Measurements from ENCODE around the gene GPSM3.
A peak's percentile ranks its signal among the peaks of the same experiment; 100 is the strongest.

GPSM3 gene

GRCh38 chr6:32166411-32167061 is 25.9 kb downstream of the GPSM3 start:
- Histone ChIP-seq H3K9me3 (ENCODE audit: control insufficient read depth, low read length) (no peaks in the 10 kb centered on the region), H3K4me3 (ENCODE audit: insufficient read depth, low read depth, low read length, poor library complexity, severe bottlenecking) (no peak overlapping the region), H3K36me3 (ENCODE audit: control insufficient read depth, insufficient read depth, low read length) (peaks cover 23% of the 10 kb centered on the region), H3K27ac (ENCODE audit: insufficient read depth, low read length, poor library complexity, severe bottlenecking) (no peak overlapping the region), H3K4me1 (ENCODE audit: control insufficient read depth, insufficient read depth, low read length, poor library complexity, severe bottlenecking) (peaks cover 3% of the 10 kb centered on the region), H3K27me3 (replicated peaks; ENCODE audit: control insufficient read depth, insufficient read depth, low read length, poor library complexity, severe bottlenecking) (no peaks in the 10 kb centered on the region)
- DNase-seq = no peak

- H3K27ac ChIP-seq (ENCODE audit: insufficient read depth, low read length, poor library complexity, severe bottlenecking) = no peak within 1 kb of the TSS
- DNase-seq = no peak
- H3K4me1 ChIP-seq (ENCODE audit: control insufficient read depth, insufficient read depth, low read length, poor library complexity, severe bottlenecking) = no peaks in the 10 kb centered on the region
- H3K27me3 ChIP-seq (replicated peaks; ENCODE audit: control insufficient read depth, insufficient read depth, low read length, poor library complexity, severe bottlenecking) = no peaks in the 10 kb centered on the region
- peaks cover 10% of the 10 kb centered on the region for H3K36me3 ChIP-seq (ENCODE audit: control insufficient read depth, insufficient read depth, low read length)
- H3K4me3 ChIP-seq (ENCODE audit: insufficient read depth, low read depth, low read length, poor library complexity, severe bottlenecking) = no peak within 1 kb of the TSS
- H3K9me3 ChIP-seq (ENCODE audit: control insufficient read depth, low read length) = no peaks in the 10 kb centered on the region
Observed at GRCh38 chr6:32164295-32164694, 28.1 kb downstream of the GPSM3 start, which contains the start of gene EGFL8. Gene EGFL8, plus strand, starts transcription at chr6:32164595. Its CDS starts 1,571 bp downstream, at chr6:32166166.

GRCh38 chr6:32163559-32164258 is 28.7 kb downstream of the GPSM3 start:
- H3K4me3 ChIP-seq (ENCODE audit: insufficient read depth, low read depth, low read length, poor library complexity, severe bottlenecking) = no peak overlapping the region
- no peaks in the 10 kb centered on the region for H3K9me3 ChIP-seq (ENCODE audit: control insufficient read depth, low read length)
- no peaks in the 10 kb centered on the region for H3K27me3 ChIP-seq (replicated peaks; ENCODE audit: control insufficient read depth, insufficient read depth, low read length, poor library complexity, severe bottlenecking)
- no peak overlapping the region for H3K27ac ChIP-seq (ENCODE audit: insufficient read depth, low read length, poor library complexity, severe bottlenecking)
- DNase-seq = no peak
- no peaks in the 10 kb centered on the region for H3K4me1 ChIP-seq (ENCODE audit: control insufficient read depth, insufficient read depth, low read length, poor library complexity, severe bottlenecking)
- peaks cover 4% of the 10 kb centered on the region for H3K36me3 ChIP-seq (ENCODE audit: control insufficient read depth, insufficient read depth, low read length)

GRCh38 chr6:32158052-32158451 is 34.4 kb downstream of the GPSM3 start:
- no peak overlapping the region for H3K4me3 ChIP-seq (ENCODE audit: insufficient read depth, low read depth, low read length, poor library complexity, severe bottlenecking)
- H3K36me3 ChIP-seq (ENCODE audit: control insufficient read depth, insufficient read depth, low read length) = no peaks in the 10 kb centered on the region
- no peaks in the 10 kb centered on the region for H3K9me3 ChIP-seq (ENCODE audit: control insufficient read depth, low read length)
- DNase-seq = no peak
- H3K4me1 ChIP-seq (ENCODE audit: control insufficient read depth, insufficient read depth, low read length, poor library complexity, severe bottlenecking) = peaks cover 14% of the 10 kb centered on the region
- no peaks in the 10 kb centered on the region for H3K27me3 ChIP-seq (replicated peaks; ENCODE audit: control insufficient read depth, insufficient read depth, low read length, poor library complexity, severe bottlenecking)
- no peak overlapping the region for H3K27ac ChIP-seq (ENCODE audit: insufficient read depth, low read length, poor library complexity, severe bottlenecking)

- no peaks in the 10 kb centered on the region for H3K36me3 ChIP-seq (ENCODE audit: control insufficient read depth, insufficient read depth, low read length)
Observed at GRCh38 chr6:32156891-32157290, 35.6 kb downstream of the GPSM3 start.

GRCh38 chr6:32154514-32155161 is 37.8 kb downstream of the GPSM3 start:
- H3K4me3 ChIP-seq (ENCODE audit: insufficient read depth, low read depth, low read length, poor library complexity, severe bottlenecking) = peak overlapping the region; percentile 67
- no peaks in the 10 kb centered on the region for H3K36me3 ChIP-seq (ENCODE audit: control insufficient read depth, insufficient read depth, low read length)
- peak overlapping the region; percentile 61 for H3K27ac ChIP-seq (ENCODE audit: insufficient read depth, low read length, poor library complexity, severe bottlenecking)

More at GRCh38 chr6:32156891-32157290, 35.6 kb downstream of the GPSM3 start:
- H3K27ac ChIP-seq (ENCODE audit: insufficient read depth, low read length, poor library complexity, severe bottlenecking) = no peak overlapping the region
- DNase-seq = no peak
- no peak overlapping the region for H3K4me3 ChIP-seq (ENCODE audit: insufficient read depth, low read depth, low read length, poor library complexity, severe bottlenecking)
- H3K9me3 ChIP-seq (ENCODE audit: control insufficient read depth, low read length) = no peaks in the 10 kb centered on the region
- no peaks in the 10 kb centered on the region for H3K27me3 ChIP-seq (replicated peaks; ENCODE audit: control insufficient read depth, insufficient read depth, low read length, poor library complexity, severe bottlenecking)
- peaks cover 14% of the 10 kb centered on the region for H3K4me1 ChIP-seq (ENCODE audit: control insufficient read depth, insufficient read depth, low read length, poor library complexity, severe bottlenecking)

GRCh38 chr6:32153564-32154513 is 38.6 kb downstream of the GPSM3 start, which contains the start of gene PPT2:
Gene PPT2, plus strand, starts transcription at chr6:32154141. Its CDS starts 454 bp downstream, at chr6:32154595.
- H3K4me3 ChIP-seq (ENCODE audit: insufficient read depth, low read depth, low read length, poor library complexity, severe bottlenecking) = peak within 1 kb of the TSS; percentile 67
- H3K36me3 ChIP-seq (ENCODE audit: control insufficient read depth, insufficient read depth, low read length) = no peaks in the 10 kb centered on the region
- H3K27ac ChIP-seq (ENCODE audit: insufficient read depth, low read length, poor library complexity, severe bottlenecking) = peak within 1 kb of the TSS; percentile 61
- peaks cover 19% of the 10 kb centered on the region for H3K4me1 ChIP-seq (ENCODE audit: control insufficient read depth, insufficient read depth, low read length, poor library complexity, severe bottlenecking)
- peak; percentile 36 to 49 (median 44) for DNase-seq
- no peaks in the 10 kb centered on the region for H3K9me3 ChIP-seq (ENCODE audit: control insufficient read depth, low read length)
- H3K27me3 ChIP-seq (replicated peaks; ENCODE audit: control insufficient read depth, insufficient read depth, low read length, poor library complexity, severe bottlenecking) = peaks cover 7% of the 10 kb centered on the region

More at GRCh38 chr6:32154514-32155161, 37.8 kb downstream of the GPSM3 start:
- Histone ChIP-seq H3K9me3 (ENCODE audit: control insufficient read depth, low read length) (no peaks in the 10 kb centered on the region), H3K4me1 (ENCODE audit: control insufficient read depth, insufficient read depth, low read length, poor library complexity, severe bottlenecking) (peaks cover 14% of the 10 kb centered on the region), H3K27me3 (replicated peaks; ENCODE audit: control insufficient read depth, insufficient read depth, low read length, poor library complexity, severe bottlenecking) (no peaks in the 10 kb centered on the region)
- peak; percentile 35 to 45 (median 41) for DNase-seq

GRCh38 chr6:32152769-32153563 is 39.5 kb downstream of the GPSM3 start:
- H3K27ac ChIP-seq (ENCODE audit: insufficient read depth, low read length, poor library complexity, severe bottlenecking) = no peak overlapping the region
- H3K4me3 ChIP-seq (ENCODE audit: insufficient read depth, low read depth, low read length, poor library complexity, severe bottlenecking) = no peak overlapping the region

More at GRCh38 chr6:32152769-32153563, 39.5 kb downstream of the GPSM3 start:
- H3K36me3 ChIP-seq (ENCODE audit: control insufficient read depth, insufficient read depth, low read length) = no peaks in the 10 kb centered on the region
- H3K27me3 ChIP-seq (replicated peaks; ENCODE audit: control insufficient read depth, insufficient read depth, low read length, poor library complexity, severe bottlenecking) = peaks cover 11% of the 10 kb centered on the region
- no peak for DNase-seq
- H3K9me3 ChIP-seq (ENCODE audit: control insufficient read depth, low read length) = no peaks in the 10 kb centered on the region
- H3K4me1 ChIP-seq (ENCODE audit: control insufficient read depth, insufficient read depth, low read length, poor library complexity, severe bottlenecking) = peaks cover 21% of the 10 kb centered on the region

Data from effector memory CD4-positive, alpha-beta T cell (primary cell).